ENCODE data around the gene PCNX3.

GRCh38 chr11:65661599-65662246 is 46.1 kb downstream of the PCNX3 start:
- TF ChIP-seq EZH2 (IDR thresholded peaks at IDR 0.05; ENCODE audit: insufficient read depth, poor library complexity, severe bottlenecking) (no peak), EZH2phosphoT487 (IDR thresholded peaks at IDR 0.05; ENCODE audit: insufficient read depth, low read depth) (no peak)
